Memory B cell (primary cell): Measurements from ENCODE around the gene NMT1.
A peak's percentile ranks its signal among the peaks of the same experiment; 100 is the strongest.

Experiments
- ATAC-seq: fragments of 150-1000 bp; cut with Tn5 transposase; 2 replicates; pipeline ENCODE4 v1.10.0; 2021; ENCODE audit warnings: low read depth, mild to moderate bottlenecking, moderate library complexity
- DNase-seq, 2 donors: peaks; one replicate each; pipeline ENCODE4 v3.0.0; 2022; ENCODE audit warnings: low spot score in 2 of 2
- H3K27ac Mint-ChIP-seq: one replicate; pipeline ENCODE4 v1.8.0; 2022; ENCODE audit warnings: mild to moderate bottlenecking, moderate library complexity, mixed read lengths
- H3K27me3 Mint-ChIP-seq: one replicate; pipeline ENCODE4 v1.8.0; 2022; ENCODE audit warnings: mixed read lengths
- H3K36me3 Mint-ChIP-seq: one replicate; pipeline ENCODE4 v1.8.0; 2022; ENCODE audit warnings: mild to moderate bottlenecking, mixed read lengths
- H3K4me1 Mint-ChIP-seq: one replicate; pipeline ENCODE4 v1.8.0; 2022; ENCODE audit warnings: mixed read lengths
- H3K4me3 Mint-ChIP-seq: one replicate; pipeline ENCODE4 v1.8.0; 2022; ENCODE audit warnings: mild to moderate bottlenecking, moderate library complexity, mixed read lengths
- H3K9me3 Mint-ChIP-seq: one replicate; pipeline ENCODE4 v1.8.0; 2022; ENCODE audit warnings: mixed read lengths

Gene NMT1

DNA sequence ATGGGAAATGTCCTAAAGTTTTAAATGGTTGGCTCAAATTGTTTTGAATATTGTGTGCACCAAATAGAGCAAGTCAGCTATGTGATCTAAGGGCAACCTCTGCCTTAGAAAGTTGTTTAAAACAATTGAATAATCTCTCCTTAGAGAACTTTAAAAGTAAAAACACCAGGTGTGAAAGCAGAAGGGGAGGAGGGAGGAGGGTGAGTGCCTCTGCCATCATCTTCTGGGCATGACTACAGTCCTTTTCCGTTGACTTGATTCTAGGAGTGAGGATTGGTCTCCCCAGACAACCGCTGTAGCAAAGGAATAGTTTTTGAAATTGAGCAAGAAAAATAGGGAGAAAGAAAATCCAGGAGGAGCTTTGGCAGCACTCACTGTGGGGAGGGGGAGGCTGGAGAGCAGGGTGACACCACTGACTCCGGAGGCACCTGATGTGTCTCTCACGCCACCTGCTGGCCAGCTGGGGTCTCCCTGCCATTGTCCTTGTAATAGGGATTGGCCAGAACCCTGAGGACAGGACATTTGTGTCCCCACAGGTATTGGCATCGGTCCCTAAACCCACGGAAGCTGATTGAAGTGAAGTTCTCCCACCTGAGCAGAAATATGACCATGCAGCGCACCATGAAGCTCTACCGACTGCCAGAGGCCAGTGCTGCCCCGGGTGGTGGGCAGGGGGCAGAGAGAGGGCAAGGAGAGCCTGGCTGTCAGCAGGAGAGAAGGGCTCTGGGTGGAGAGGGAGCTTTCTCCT, 37.9 kb downstream of the NMT1 start:
- ATAC-seq (peak; percentile 95), DNase-seq (peak; percentile 56 to 74)
- no peaks in the 10 kb centered on the region for H3K9me3 Mint-ChIP-seq
- H3K27me3 Mint-ChIP-seq, result no peaks in the 10 kb centered on the region
- no peak overlapping the region for H3K27ac Mint-ChIP-seq
- no peaks in the 10 kb centered on the region for H3K4me1 Mint-ChIP-seq
- no peak overlapping the region for H3K4me3 Mint-ChIP-seq
- H3K36me3 Mint-ChIP-seq, result peaks cover 35% of the 10 kb centered on the region

DNA sequence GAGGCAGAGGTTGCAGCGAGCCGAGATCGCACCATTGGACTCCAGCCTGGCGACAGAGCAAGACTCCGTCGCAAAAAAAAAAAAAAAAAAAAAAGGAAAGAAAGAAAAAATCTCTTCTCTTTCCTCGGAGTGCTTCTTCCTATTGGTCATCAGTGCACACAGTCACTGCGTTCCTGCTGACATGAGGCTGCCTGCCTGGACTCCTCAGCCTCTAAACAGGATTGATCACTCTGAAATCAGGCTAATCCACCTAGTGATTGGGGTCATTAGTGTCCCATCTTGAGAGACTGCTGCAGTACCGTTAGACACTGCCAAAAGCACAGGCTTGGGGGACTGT, 40.4 kb downstream of the NMT1 start:
- Mint-ChIP-seq H3K36me3 (peaks cover 33% of the 10 kb centered on the region), H3K27me3 (no peaks in the 10 kb centered on the region), H3K4me3 (no peak overlapping the region), H3K9me3 (no peaks in the 10 kb centered on the region), H3K27ac (no peak overlapping the region), H3K4me1 (no peaks in the 10 kb centered on the region)
- no peak for ATAC-seq
- no peak for DNase-seq

DNA sequence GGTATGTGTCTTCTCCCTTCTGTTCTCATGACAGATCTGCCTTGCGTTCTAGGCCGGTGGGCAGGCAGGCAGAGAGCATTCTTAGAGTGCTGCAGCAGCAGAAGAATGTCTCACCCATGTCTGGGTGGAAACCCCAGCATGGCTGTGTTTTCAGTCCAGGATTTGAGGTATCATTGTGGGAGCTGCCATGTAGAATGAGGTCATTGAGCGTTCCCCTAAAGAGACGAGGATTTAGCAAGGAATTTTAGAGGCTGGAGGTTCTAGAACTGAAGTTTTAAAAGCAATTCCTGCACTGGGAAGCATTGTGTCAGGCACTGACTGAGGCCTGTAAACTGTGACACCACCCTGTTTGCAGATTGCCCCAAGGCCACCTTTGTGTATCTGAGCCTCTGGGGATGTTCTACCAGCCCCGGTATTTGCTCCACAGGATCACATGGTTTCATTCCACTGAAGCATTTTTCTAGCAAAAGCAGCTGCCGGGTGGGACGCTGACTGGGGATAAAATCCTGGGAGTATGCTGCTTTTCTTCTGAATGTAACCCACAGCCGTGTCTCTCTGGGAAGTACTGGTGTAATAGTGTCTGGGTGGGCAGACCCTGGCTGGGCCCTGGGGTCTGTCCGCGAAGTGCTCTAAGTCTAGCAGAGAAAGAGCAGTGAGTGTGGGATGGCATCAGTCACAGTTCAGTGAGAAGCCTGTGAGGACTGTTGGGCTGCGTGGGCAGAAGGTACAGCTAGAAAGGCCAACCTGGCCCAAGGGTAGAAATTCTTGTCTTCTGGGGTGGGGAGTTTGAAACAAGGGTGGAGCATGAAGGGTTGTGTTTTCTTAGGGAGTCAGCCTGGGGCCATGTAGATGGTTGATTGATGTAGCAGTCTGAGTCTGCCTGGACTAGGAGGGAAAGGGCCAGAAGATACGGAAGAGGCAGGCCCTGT, 41.0 kb downstream of the NMT1 start:
- no peaks in the 10 kb centered on the region for H3K27me3 Mint-ChIP-seq
- DNase-seq, result no peak

GRCh38 chr17:45102856-45103255, 41.7 kb downstream of the NMT1 start:
- ATAC-seq (no peak), DNase-seq (no peak)
- Mint-ChIP-seq H3K27me3 (no peaks in the 10 kb centered on the region), H3K4me3 (no peak overlapping the region), H3K36me3 (peaks cover 31% of the 10 kb centered on the region), H3K27ac (no peak overlapping the region), H3K9me3 (no peaks in the 10 kb centered on the region), H3K4me1 (no peaks in the 10 kb centered on the region)

More for the DNA sequence above, 41.0 kb downstream of the NMT1 start:
- Mint-ChIP-seq H3K27ac (no peak overlapping the region), H3K9me3 (no peaks in the 10 kb centered on the region), H3K36me3 (peaks cover 33% of the 10 kb centered on the region), H3K4me3 (no peak overlapping the region), H3K4me1 (no peaks in the 10 kb centered on the region)
- ATAC-seq, result no peak

- no peak overlapping the region for H3K4me3 Mint-ChIP-seq
- ATAC-seq, result no peak
- H3K27ac Mint-ChIP-seq, result no peak overlapping the region
- no peaks in the 10 kb centered on the region for H3K27me3 Mint-ChIP-seq
- peaks cover 28% of the 10 kb centered on the region for H3K36me3 Mint-ChIP-seq
- no peak for DNase-seq
- H3K9me3 Mint-ChIP-seq, result no peaks in the 10 kb centered on the region
- H3K4me1 Mint-ChIP-seq, result no peaks in the 10 kb centered on the region
Observed at GRCh38 chr17:45103269-45103795, 42.2 kb downstream of the NMT1 start.

- H3K9me3 Mint-ChIP-seq, result no peaks in the 10 kb centered on the region
- H3K27ac Mint-ChIP-seq, result no peak overlapping the region
- H3K4me1 Mint-ChIP-seq, result no peaks in the 10 kb centered on the region
- DNase-seq (no peak), ATAC-seq (no peak)
- H3K36me3 Mint-ChIP-seq, result peaks cover 27% of the 10 kb centered on the region
- H3K4me3 Mint-ChIP-seq, result no peak overlapping the region
- no peaks in the 10 kb centered on the region for H3K27me3 Mint-ChIP-seq
Observed at GRCh38 chr17:45104029-45104428, 42.9 kb downstream of the NMT1 start.

- Mint-ChIP-seq H3K9me3 (no peaks in the 10 kb centered on the region), H3K36me3 (peaks cover 23% of the 10 kb centered on the region), H3K4me3 (no peak overlapping the region), H3K4me1 (no peaks in the 10 kb centered on the region), H3K27me3 (no peaks in the 10 kb centered on the region), H3K27ac (no peak overlapping the region)
- no peak for ATAC-seq
- DNase-seq, result no peak
Observed at GRCh38 chr17:45104497-45104896, 43.4 kb downstream of the NMT1 start.

DNA sequence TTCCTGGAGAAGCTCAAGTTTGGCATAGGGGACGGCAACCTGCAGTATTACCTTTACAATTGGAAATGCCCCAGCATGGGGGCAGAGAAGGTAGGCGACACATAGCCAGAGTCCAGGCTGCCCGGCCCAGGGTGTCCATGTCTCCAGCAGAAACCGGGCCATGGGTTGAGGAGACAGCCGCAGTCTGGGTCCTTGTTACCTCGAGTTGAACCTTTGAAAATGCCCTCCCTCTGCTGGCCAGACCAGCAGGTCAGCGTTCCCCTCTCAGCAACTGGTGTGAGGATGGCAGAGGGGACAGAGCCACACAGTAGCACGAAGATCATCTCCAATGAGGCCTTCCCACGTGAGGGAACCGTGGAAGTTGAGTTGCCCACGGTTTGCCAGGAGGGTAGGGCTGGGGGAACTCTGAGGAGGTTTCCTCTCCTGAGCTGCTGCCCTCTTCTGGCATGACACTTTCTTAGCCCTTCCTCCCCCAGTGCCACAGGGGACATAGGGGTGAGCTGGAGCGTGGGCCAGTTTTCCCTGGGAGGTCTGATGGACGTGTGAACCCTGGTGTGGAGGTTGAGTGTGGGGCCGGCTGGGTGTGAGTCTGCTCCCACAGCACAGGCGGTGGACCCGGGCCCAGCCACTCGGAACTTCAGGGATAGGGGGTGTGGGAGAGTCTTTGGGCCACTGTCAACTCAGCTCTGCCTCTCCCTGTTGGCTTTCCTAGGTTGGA, 43.9 kb downstream of the NMT1 start:
- no peak for ATAC-seq
- no peak overlapping the region for H3K4me3 Mint-ChIP-seq
- H3K9me3 Mint-ChIP-seq, result no peaks in the 10 kb centered on the region
- H3K36me3 Mint-ChIP-seq, result peaks cover 23% of the 10 kb centered on the region
- no peak for DNase-seq
- no peaks in the 10 kb centered on the region for H3K4me1 Mint-ChIP-seq
- no peaks in the 10 kb centered on the region for H3K27me3 Mint-ChIP-seq
- no peak overlapping the region for H3K27ac Mint-ChIP-seq

DNA sequence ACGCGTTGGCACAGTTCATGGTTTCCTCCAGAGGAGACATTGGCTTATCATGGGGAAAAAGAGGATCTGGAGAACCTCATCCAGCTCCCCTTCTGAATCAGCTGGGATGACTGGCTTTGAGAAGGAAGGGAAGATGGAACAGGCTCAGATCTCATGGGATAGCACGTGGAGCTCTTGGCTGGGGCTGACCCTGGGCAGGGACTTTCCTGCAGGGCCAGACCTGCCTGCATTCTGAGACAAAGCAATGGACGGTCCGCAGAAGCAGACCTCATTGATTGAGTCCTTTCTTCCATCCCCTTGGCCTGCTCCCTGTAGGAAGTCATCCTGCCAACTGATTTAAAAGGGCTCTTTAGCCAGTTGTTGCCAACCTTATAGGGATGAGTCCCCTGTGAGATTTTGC, 45.0 kb downstream of the NMT1 start:
- H3K4me1 Mint-ChIP-seq, result peaks cover under 1% of the 10 kb centered on the region
- H3K27ac Mint-ChIP-seq, result no peak overlapping the region
- no peaks in the 10 kb centered on the region for H3K27me3 Mint-ChIP-seq
- no peak for DNase-seq
- peaks cover 23% of the 10 kb centered on the region for H3K36me3 Mint-ChIP-seq
- H3K9me3 Mint-ChIP-seq, result no peaks in the 10 kb centered on the region
- ATAC-seq, result no peak
- H3K4me3 Mint-ChIP-seq, result no peak overlapping the region

- no peak for ATAC-seq
- no peak for DNase-seq
- Mint-ChIP-seq H3K4me1 (peaks cover 2% of the 10 kb centered on the region), H3K4me3 (no peak overlapping the region), H3K36me3 (peaks cover 23% of the 10 kb centered on the region), H3K27ac (no peak overlapping the region), H3K27me3 (no peaks in the 10 kb centered on the region), H3K9me3 (no peaks in the 10 kb centered on the region)
Observed at GRCh38 chr17:45106582-45106981, 45.5 kb downstream of the NMT1 start.

DNA sequence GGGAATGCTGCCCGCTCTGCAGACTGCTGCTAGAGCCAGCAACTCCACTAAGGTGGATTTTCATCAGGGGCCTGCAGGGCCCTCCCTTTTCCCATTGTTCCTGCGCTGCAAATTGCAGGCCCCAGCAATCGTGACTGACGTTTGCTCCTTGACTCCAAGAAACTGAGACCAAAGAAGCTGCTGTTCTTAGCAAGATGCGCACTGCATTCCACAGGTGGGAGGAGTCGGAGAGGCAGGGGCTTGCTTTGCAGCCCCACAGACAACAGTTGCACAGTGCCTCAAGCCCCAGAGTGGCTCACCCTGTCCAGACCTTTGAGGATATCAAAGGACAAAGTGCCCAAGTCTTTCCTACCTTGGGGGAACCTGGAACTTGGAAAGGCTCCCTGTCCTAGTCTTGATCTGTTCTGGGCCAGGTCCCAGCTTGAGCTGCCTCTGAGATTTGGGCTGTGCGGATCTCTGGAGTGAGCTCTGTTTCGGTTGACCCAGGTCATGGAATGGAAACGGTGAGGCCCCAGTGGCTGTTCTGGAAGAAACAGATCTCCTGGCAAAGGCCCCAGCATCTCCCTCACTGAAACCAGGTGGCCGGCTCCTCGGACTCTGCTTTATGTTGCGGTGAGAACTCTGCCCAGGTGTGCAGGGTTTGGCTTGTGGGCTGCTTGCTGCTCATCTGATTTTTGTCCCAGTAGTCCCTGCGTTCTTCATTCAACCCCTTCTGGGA, 46.3 kb downstream of the NMT1 start:
- Mint-ChIP-seq H3K27me3 (no peaks in the 10 kb centered on the region), H3K36me3 (peaks cover 19% of the 10 kb centered on the region), H3K4me3 (no peak overlapping the region), H3K4me1 (peaks cover 4% of the 10 kb centered on the region), H3K9me3 (no peaks in the 10 kb centered on the region), H3K27ac (no peak overlapping the region)
- no peak for DNase-seq
- no peak for ATAC-seq

GRCh38 chr17:45108051-45108450, 46.9 kb downstream of the NMT1 start:
- ATAC-seq (no peak), DNase-seq (no peak)
- Mint-ChIP-seq H3K4me1 (peaks cover 4% of the 10 kb centered on the region), H3K36me3 (peaks cover 16% of the 10 kb centered on the region), H3K4me3 (no peak overlapping the region), H3K9me3 (no peaks in the 10 kb centered on the region), H3K27me3 (no peaks in the 10 kb centered on the region), H3K27ac (no peak overlapping the region)

- ATAC-seq, result no peak
- DNase-seq, result no peak
- Mint-ChIP-seq H3K27me3 (no peaks in the 10 kb centered on the region), H3K27ac (no peak overlapping the region), H3K9me3 (no peaks in the 10 kb centered on the region), H3K4me1 (peaks cover 4% of the 10 kb centered on the region), H3K36me3 (peaks cover 9% of the 10 kb centered on the region), H3K4me3 (no peak overlapping the region)
Observed at GRCh38 chr17:45108595-45109521, 47.7 kb downstream of the NMT1 start.
